OCI-M1 (cell line): ENCODE results near the gene SCG2.

Experiments used
- DNase-seq: peaks from one replicate; lab custom pipeline; 2025; lab: John Stamatoyannopoulos, UW

The SCG2 gene, protein sequence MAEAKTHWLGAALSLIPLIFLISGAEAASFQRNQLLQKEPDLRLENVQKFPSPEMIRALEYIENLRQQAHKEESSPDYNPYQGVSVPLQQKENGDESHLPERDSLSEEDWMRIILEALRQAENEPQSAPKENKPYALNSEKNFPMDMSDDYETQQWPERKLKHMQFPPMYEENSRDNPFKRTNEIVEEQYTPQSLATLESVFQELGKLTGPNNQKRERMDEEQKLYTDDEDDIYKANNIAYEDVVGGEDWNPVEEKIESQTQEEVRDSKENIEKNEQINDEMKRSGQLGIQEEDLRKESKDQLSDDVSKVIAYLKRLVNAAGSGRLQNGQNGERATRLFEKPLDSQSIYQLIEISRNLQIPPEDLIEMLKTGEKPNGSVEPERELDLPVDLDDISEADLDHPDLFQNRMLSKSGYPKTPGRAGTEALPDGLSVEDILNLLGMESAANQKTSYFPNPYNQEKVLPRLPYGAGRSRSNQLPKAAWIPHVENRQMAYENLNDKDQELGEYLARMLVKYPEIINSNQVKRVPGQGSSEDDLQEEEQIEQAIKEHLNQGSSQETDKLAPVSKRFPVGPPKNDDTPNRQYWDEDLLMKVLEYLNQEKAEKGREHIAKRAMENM

DNA sequence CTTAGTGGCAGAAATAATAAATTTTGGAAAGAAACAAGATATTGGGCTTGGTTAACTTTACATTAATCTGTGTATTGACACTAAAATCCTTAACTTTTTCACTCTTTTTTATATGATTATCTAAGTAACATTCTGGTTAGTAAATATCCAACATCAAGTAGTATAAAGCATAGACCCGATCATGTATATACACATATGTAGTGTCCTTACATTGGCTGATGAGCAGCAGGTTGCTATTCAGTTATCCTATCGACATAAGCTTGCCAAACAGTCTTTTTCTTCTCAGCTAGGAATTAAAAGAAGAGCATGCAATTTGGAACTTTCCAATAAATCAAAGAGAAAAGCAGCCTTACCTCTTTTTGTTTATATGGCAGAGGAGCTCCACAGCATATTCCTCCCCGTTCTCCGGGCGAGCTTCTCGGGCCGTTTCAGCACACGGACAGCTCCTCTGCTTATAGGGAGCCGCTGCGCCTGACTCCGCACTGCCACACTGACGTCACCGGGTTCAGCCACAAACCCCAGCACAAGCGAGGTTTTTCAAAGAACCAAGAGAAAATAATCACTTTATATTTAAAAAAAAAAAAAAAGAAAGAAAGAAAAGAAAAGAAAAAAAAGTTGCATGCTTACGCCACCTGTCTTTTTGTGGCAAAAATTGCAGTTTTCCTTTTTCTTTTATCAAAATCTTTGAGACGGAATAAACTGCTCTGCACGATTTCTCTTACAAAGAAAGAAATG is at the start of gene SCG2:
TSS of gene SCG2 (minus strand) at position 430 of the 735 bp plus-strand sequence. CDS start 3,079 bp downstream, outside the sequence.
- DNase-seq, result peak; percentile 75

DNA sequence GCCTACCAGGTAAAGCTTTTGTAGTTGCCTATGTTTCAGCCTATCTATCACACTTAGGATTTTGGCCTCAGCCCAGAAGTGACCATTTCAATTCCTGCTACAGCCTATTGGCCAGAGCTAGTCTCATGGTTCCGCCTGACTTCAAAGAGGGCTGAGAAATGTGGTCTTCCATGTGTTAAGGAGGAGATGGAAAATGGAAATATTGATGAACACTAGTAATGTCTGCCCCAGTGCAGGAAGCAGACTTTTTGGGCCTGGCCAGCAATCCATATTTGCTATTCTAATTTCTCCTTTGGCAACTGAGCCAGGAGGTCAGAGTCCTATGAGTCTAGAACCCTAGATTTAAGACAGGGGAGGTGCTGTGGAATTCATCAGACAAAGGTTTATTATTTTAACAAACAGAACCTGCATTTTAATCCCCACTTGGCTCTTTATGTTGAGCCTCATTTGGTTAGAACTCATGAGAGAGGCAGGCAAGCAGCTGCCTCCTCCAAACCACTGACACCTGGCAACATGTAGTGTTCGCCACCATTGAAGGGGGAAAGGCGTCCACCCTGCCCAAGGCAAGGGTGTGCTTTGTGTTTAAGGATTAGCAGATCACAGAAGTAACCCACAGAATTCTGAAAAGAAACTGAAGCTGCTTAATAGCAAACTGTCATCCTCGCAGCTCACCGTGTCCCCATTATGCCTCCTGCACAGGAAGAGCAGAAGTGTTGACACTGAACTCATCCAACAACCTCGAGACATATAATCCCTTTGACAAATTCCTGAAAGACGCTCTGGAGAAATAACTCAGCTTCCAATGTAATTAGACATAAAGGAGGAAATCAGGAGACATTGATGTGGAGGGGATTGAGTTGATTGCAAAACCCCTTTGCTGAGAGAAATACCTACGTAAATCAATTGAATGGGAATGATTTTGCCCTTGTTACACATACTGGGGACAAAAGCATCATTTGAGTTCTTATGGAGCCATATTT is 47.7 kb upstream of the SCG2 start:
- no peak for DNase-seq

DNA sequence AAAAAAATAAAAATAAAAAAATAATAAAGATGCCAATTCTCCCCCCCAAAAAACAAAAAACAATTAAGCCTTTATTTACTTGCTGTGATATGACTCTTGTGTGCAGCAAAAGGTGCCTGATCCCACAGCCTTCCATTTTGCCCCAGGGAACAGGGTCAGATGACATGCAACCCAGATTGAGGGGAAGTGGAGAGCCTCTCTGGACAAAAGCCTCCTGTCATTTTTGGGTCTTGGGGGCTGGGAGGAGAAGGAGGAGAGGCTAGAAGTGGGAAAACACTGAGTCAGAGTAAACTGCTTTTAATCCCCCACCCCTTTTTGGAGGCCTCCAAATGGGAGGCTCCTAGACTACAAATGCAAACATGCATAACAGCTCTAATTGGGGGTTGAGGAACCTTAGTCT is 46.6 kb upstream of the SCG2 start:
- DNase-seq, result no peak

DNA sequence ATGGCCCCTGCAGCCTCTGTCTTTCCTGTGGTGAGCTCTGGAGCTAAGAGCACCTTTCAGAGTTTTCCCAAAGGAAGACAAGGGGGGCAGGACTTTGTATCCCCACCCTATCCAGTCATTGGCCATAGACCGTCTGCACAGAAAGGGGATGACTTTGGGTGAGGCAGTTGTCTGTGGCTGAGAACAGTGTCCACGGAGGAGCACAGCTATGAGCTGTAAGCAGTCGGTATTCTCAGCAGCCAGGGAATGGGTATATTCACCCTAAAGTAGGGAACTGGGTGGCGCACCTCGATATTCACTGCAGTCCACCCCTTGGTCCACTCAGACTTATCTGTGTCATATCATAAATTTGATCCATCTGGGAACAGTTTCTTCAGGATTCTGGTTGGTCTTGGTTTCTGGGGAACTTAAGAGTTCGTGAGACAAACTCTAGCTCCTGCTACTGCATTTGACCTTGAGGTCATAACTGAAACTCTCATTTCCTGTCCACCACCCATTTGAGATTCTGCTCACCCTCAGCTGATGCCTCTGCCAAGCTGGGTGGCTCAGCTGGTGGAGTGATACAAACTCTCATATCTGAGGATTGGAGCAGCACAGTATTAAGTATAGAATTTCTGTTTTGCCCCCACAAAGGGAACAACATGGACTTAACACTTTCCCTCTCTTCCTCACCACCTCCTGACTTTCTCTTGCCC is 45.2 kb upstream of the SCG2 start:
- DNase-seq, result no peak

DNA sequence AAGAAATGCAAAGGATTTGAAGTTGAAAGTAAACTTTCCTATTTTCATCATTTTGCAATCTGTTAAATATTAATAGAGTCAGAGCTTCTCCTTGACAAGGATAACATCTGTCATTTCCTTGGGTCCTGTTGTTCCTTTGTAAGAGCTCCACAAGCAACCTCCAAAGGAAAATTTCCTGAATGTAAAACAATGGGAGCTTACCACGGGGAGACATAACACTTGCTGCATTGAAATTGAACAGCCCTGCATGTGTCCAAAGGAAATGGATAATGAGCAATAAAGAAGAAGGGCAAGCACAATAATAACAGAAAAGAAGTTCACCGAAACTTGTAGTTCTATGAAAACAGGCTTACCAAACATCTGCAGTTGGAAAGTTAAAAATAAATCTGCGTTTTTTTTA is 42.0 kb upstream of the SCG2 start:
- DNase-seq, result no peak

DNA sequence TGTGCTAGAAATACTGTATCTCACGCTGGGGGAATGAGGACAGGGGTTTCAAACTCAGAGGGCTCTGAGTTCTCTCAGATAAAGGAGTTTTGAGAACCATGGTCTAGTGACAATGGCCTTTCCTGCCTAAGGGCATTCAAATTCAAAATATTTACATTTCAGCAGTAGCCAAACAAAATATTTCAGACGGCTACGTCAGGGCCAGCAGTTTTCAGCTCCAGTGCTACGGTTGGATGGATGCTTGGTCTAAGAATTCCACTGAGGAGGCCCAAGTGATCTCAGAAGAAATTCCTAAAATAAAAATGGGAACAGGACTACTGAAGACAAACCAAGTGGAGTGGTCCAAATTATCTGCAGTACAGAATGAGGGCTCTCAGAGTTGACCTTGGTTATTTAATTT is 41.1 kb upstream of the SCG2 start:
- DNase-seq, result no peak

DNA sequence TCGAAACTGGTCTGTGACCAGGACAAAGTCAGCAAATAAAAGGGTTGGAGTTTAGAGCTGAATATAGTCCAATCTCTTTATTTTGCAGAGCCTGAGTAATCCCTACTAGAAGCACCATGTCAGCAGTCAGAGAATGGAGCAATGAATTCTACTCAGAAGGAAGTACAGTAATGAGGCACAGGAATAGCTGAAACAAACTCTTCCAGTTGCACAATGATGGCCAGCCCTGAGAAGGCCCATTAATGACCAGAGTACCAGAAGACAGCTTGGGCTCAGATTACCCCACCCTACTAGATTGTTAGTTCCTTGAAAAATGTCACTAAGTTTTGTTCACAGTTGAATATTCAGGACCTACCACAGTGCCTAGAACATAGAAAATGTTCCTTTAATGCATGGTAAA is 40.3 kb upstream of the SCG2 start:
- no peak for DNase-seq

DNA sequence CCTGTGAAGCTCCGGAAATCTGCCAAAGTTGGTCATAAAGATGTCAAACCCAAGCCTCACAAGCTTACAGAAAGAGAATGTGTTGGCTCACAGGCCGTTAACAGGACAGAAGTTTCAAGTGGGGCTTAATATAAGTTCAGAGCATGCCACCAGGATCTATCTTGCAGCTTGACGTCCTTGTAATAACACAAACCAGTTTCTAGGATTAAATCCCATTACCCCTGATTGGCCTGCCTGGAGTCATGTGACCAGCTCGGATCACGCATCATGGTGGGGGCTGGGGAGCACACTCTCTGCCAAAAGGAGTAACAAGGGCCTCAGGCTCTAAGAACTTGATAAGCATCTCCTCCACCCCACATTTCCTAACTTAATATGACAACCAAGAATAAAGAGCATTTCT is 38.9 kb upstream of the SCG2 start:
- DNase-seq, result peak; percentile 55

DNA sequence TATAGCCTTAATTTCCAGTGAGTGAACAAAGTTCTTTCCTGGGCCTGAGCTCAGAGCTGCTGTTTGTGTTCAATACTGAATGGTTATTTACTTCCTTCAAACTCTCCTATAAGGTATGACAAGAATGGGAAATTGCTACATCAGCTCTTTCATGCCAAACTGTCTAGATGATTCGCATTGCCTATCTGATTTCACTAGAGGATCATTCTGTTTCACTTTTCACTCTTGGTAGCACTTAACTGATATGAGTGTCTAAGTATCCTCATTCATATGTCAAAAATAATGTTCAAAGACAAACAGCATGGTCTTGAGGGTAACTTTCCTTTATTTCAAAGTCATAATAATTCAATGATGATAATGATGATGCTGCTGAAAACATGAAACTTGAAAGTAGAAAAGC is 32.9 kb upstream of the SCG2 start:
- DNase-seq, result peak; percentile 11

DNA sequence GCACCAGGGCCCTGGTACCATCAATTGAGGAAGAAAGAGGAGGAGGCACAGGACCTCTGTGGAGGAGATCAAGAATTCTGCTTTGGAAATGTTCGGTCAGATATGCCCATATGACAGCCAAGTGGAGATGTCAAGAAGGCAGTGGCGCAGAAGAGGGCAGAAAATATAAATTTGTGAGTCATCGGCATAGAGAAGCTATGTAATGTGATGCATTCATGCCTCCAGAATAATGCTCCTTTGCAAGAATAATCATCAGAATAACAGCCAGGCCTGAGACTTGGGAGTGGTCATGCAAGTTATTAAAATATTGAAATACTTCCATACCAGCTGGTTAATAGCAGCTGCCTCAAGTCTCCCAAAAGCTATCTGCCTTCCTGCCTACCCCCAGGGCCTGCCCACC is 32.1 kb upstream of the SCG2 start:
- no peak for DNase-seq

DNA sequence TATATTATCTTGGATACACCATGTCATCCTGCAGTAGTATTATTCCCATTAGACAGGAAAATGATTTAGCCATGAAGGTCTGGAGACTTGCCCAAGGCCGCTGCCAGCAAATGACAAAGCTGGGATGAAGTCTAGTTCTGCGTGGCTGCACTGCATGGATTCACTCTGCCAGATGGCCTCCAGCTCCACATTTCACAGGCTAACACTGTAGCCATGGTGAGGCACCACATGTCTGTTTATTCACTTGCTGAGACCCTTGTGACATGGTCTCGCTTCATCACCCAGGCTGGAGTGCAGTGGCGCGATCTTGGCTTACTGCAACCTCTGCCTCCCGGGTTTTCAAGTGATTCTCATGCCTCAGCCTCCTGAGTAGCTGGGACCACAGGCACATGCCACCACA is 31.5 kb upstream of the SCG2 start:
- DNase-seq, result no peak

DNA sequence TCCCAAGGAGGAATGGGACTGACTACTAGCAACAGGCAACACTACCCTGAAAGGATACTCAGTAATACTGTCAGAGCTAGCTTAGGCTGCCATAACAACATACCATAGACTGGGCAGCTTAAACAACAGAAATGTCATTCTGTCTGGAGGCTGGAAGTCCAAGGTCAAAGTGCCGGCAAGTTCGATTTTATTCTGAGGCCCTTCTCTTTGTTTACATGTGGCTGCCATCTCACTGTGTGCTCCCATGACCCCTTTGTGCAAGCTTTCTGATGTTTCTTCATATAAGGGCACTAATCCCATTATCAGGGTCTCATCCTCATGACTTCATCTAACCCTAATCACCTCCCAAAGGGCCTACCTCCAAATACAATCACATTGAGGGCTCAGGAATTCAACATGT is 30.7 kb upstream of the SCG2 start:
- no peak for DNase-seq

DNA sequence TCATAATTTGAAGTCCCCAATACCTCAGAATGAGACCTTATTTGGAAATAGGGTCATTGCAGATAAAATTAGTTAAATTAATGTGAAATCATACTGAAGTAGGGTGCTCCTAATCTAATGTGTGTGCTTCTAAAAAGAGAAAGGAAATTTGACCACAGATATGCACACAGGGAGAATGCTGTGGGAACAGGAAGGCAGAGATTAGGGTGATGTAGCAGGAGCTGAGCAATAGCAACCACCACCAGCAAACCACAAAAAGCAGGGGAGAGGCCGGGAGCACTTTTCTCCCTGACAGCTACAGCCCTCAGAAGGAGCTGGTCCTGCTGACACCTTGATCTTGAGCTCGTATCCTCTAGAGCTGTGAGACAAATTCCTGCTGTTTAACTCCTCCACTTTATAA is 24.6 kb upstream of the SCG2 start:
- peak; percentile 31 for DNase-seq

DNA sequence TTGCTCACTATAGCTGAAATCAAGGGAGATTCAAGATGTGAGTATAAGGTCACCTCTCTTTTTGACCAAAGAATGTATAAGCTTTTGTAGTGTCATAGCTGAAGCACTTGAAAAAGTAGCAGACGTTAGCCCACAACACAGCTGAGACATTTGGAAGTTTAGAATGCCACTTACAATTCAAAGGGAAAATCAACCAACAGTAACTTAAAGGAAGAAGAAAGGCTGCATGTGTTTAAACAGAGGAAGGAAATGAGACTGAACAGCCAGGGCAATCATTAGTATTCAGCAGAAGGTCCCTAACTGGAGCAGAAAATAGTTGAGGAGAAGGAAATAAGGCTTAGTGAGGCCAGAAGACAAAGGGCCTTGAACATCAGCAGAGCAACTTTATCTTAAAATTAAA is 23.5 kb upstream of the SCG2 start:
- DNase-seq, result no peak

DNA sequence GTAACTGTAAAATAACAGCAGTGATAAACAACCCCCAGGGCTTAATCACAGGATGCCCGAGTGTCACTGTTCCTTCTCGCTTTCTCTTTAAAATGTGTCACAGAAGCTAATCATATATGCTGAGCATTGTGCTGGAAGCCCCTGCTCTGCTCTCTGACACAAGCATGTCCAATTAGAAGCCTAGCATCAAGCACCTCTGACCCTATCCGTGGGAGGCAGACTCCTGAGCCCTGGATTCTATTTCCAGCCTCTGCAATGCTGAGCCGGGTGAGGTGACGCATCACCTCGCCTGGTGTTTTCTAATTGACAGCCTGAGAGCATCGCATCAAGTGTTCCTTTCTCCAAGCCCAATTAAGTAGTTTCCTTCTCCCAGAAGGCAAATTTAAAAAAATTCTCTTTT is 19.7 kb upstream of the SCG2 start:
- no peak for DNase-seq

DNA sequence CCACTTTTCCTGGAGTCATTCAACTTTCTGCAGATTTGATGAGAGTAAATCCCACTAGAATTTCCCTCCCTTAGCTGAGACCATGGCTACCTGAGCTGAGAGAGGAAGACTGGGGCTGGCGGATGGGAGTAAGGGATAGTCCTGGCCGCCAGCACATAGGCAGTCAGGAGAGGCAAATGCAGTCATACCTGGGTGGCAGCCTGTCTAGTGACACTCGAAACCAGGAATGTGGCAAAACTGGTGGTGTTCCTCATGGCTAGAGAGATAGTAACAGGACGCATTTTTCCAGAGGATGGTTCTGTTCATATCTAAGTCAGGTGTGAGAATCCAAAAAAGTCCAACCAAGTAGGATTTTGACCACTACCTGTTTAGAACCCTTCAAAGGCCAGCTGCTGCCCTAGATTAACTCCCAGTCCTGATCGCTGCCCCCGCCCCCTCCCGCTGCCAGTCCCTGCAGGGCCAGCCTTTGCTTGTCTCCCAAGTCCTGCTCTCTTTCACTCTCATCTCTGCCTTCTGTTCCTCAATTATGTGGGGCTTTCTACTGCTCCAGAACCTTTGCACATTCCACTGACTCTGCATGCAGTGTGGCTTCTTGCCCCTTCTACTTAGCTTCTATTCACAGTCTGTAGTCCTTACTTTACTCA is 17.4 kb upstream of the SCG2 start:
- DNase-seq, result no peak

DNA sequence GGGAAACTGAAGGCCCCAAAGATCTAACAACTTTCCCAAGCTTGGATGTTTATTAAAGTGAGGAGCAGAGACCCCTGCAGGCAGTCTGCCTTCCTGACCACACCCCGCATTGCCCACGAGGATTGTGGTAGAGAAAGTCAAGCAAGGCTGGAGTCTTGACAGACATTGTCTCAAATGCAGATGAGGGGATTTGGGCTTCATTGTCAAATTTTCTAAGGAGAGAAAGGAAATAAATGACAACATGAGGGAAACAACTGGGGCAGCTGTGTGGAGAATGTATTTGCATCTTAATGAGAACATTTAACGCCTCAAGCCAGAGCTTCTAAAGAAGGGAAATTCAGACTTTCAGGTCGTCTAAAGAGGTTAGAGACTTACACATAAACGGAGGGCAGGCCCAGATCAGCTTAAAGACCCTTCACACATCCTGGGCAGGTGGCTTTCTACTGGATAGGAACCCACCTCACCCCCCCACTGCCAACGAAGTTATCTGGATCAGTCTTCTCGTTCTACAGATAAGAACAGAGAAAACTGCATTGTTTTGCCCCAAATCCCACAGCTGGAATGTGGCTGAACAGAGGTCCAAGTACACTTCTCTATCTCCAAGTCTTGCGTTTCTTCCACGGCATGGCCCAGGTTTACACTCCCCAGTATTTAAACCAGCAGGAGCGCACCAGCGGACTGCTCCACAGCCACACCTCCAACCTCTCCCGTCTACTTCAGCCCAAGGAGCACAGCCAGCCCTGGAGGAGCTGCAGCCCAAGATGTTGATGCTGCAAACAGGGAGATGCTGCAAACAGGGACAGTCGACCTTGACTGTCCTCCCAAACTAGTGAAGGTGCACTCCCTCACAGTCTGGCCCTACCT is 16.2 kb upstream of the SCG2 start:
- DNase-seq, result no peak

DNA sequence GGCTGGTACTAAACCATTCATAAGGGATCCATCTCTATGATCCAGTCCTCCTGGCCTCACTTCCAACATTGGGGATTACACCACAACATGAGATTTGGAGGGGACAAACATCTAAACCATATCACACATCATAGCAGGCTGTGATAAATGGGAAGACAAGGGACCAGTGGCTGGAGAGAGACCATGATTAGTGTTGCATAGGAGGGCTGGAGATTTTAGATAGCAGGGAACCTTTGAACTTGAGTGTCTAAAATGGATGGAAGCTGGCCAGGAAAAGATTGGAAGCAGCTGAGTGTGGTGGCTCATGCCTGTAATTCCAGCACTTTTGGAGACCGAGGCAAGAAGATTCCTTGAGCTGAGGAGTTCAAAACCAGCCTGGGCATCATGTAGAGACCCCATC is 12.4 kb upstream of the SCG2 start:
- no peak for DNase-seq

DNA sequence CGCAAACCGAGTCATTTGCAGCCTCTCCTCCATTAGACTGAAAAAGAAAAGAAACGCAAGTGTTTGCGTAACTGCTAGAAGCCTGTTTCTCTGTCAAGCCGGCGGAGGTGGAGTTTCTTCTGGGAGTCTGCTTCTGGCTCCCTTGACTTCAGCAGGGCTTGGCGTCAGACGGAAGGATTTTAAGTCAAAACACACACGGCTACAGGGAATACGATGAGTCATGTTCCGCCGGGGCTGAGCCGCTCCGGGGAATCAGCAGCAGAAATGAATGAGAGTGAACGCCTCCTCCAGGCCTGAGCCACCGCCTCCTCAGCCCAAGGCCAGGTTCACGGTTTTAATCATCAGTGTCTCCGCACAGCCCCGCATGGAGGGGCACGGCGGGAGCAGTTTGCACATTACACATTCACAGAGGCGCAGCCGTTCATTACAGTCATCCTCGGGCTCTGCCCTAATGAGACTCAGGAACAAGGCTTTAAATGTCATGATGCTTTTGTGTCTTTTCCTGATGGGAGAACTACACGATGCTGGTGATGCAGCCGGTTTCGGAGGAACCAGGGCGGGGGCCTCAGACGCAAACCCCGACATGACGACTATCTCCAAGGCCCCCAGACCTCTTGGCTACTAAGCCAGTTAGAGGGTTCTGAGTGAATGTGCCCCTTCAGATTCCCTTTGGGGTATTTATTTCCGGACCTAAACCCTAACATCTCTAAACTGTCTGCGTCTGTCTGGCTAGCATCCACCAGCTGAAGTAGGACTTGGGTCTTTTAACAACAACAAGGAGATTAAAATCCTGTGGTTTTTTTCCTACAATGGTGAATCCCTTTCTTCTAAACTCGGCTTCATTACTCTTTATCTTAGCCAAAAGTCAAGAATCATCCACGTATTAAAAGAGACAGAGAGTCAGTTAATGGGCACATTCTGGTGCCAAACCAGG is 11.1 kb upstream of the SCG2 start:
- DNase-seq, result no peak
